ENCODE data around the gene TMEM107.

The TMEM107 gene

DNA sequence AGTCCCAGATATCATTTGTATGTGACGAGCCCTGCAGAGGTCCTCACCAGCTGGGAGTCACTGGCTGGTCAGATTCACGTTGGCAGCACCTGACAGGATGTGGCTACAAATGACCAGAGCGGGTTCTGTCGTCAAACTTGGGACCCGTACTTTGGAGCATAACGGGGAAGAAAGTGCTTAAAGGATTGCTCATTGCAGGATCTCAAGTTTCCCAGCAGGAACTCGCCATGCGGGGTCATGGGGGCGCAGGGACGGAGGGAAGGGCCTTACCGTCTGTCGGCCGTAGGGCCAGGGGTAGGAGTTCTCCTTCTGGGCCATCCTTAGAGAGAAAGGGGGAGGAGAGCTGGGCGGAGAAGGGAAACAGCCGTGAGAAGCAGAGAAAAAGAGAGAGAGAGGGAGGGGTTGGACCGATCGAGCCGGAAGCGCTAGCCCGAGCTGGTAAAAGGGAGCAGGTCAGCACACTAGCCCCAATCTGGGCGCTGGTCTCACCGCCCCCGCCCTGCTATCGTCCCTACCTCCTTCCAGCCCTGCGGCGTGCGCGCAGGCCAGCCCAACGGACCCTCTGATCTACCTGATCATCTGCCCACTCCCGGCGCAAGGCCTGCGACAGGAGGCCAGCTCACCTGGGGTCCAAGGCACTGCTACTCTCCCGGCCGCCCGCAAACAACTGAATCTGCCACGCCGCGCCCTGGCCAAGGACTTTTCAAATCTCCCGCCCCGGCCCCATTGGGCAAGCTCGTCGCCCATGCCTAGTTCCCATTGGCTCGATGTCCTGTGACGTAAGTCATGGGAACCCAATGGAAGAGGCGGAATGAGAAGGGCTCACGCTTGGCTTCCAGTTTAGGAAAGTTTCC lies 34.0 kb upstream of the TMEM107 start, which contains the start of gene AURKB:
Gene AURKB, minus strand, starts transcription at position 669 of the 854 bp plus-strand sequence. Its CDS starts 351 bp downstream, at position 318.
- H2AFZ ChIP-seq (ENCODE audit: low read depth, low read length), result peak within 1 kb of the TSS; percentile 85
- peaks cover 27% of the 10 kb centered on the region for H3K36me3 ChIP-seq (ENCODE audit: insufficient read depth, low read length)
- peak within 1 kb of the TSS; percentile 69 for H3K4me3 ChIP-seq (ENCODE audit: low read length)
- H3K4me1 ChIP-seq (ENCODE audit: insufficient read depth, low read length), result peaks cover 15% of the 10 kb centered on the region
- no peaks in the 10 kb centered on the region for H3K9me3 ChIP-seq (ENCODE audit: low read length)
- H3K27me3 ChIP-seq (ENCODE audit: insufficient read depth, low read length), result no peaks in the 10 kb centered on the region

DNA sequence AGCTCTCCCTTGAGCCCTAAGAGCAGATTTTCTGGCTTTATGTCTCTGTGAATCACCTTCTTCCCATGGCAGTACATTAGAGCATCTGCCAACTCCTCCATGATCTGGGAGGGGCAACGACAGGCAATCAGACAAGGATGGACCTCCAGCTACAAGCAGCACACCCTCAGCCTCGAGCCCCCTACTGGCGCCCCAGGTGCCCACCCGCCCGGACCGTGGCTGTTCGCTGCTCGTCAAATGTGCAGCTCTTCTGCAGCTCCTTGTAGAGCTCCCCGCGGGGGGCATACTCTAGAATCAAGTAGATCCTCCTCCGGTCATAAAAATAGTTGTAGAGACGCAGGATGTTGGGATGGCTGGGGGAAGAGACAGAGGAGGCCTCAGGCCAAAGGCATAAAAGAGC lies 30.4 kb upstream of the TMEM107 start:
- Histone ChIP-seq H3K36me3 (ENCODE audit: insufficient read depth, low read length) (peaks cover 40% of the 10 kb centered on the region), H2AFZ (ENCODE audit: low read depth, low read length) (no peak overlapping the region), H3K4me3 (ENCODE audit: low read length) (no peak overlapping the region), H3K27me3 (ENCODE audit: insufficient read depth, low read length) (no peaks in the 10 kb centered on the region), H3K4me1 (ENCODE audit: insufficient read depth, low read length) (peaks cover 15% of the 10 kb centered on the region), H3K9me3 (ENCODE audit: low read length) (no peaks in the 10 kb centered on the region)

DNA sequence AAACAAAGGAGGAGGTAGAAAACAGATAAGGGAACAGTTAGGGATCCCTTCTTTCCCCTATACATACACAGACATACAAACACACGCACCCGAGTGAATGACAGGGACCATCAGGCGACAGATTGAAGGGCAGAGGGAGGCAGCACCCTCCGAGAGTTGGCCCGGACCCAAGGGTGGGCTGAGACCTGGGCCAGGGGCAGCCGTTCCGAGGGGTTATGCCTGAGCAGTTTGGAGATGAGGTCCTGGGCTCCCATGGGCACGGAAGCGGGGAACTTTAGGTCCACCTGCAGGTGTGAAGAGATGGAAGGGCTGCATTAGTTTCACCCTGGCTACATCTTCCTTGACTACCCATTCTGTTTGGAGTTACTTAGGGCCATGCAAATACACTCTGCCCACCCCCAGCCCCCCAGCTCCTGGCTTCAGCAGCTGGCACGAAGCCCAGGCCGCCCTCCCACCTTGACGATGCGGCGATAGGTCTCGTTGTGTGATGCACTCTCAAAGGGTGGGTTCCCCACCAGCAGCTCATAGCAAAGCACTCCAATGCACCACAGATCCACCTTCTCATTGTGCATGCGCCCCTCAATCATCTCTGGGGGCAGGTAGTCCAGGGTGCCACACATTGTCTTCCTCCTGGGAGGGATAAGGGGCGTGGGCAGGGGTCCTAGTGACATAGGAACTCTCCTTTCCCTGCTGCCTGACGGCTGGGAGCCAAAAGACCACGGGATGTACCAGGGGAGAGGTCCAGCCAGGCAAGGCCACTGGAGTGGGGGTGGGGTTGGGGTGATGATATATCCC lies 28.8 kb upstream of the TMEM107 start:
- Histone ChIP-seq H3K36me3 (ENCODE audit: insufficient read depth, low read length) (peaks cover 43% of the 10 kb centered on the region), H3K9me3 (ENCODE audit: low read length) (no peaks in the 10 kb centered on the region), H3K4me1 (ENCODE audit: insufficient read depth, low read length) (peaks cover 12% of the 10 kb centered on the region), H3K4me3 (ENCODE audit: low read length) (no peak overlapping the region), H3K27me3 (ENCODE audit: insufficient read depth, low read length) (no peaks in the 10 kb centered on the region), H2AFZ (ENCODE audit: low read depth, low read length) (no peak overlapping the region)

DNA sequence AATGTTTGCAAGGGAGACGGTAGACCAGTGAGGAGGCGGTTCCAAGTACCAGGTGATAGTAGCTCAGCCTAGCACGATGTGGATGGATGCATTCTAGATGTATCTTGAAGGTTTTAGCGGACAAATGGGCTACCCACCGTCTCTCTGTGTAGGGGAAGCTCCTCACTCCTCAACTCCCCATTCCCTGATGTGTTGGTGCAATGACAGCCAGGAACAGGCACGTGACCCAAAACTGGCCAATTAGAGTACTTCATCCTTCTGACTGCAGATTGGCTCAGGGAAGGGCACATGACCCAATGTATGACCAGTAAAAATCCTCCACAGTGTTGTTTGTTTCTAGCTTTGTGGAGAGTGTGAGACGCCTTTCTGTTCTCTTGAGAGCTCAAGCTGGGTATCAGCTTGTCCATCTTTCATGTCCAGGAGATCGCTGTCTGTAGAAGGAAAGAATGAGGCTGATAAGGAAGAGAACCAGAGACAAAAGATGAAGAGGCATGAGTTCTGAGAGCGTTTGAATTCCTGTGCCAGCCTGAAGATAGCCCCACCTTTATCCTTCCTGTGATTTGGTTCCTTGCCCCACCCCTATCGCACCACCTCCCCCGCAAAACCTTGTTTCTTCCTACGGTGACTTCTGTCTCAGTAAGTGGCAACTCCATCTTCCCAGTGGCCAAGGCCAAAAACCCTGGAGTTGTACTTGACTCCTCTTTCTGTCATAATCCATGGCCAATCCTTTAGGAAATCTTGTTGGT lies 16.1 kb upstream of the TMEM107 start:
- H3K4me3 ChIP-seq (ENCODE audit: low read length), result peak overlapping the region; percentile 45

DNA sequence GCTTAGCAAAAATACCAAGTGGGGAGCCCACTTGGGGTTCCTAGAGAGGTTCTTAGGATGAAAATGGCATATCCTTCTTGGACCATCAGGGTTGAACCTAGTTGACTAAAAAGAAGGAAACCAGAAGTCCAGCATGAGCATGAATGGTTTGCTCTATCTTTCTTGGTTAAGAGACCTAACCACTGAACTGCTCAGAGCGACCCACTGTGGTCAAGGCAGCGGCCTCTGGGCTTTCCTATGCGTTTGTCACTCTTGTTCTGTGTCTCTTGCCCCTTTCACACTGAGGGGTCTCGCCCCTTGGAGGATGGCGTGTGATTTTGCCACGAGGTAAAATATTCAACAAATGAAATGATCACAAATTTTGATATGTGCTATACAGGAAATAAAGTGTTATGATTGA lies 14.3 kb upstream of the TMEM107 start:
- H3K4me1 ChIP-seq (ENCODE audit: insufficient read depth, low read length), result peaks cover 22% of the 10 kb centered on the region
- peak overlapping the region; percentile 68 for H3K4me3 ChIP-seq (ENCODE audit: low read length)
- no peaks in the 10 kb centered on the region for H3K36me3 ChIP-seq (ENCODE audit: insufficient read depth, low read length)
- no peaks in the 10 kb centered on the region for H3K27me3 ChIP-seq (ENCODE audit: insufficient read depth, low read length)
- H3K9me3 ChIP-seq (ENCODE audit: low read length), result no peaks in the 10 kb centered on the region
- peak overlapping the region; percentile 69 for H2AFZ ChIP-seq (ENCODE audit: low read depth, low read length)

More for the DNA sequence above, 16.1 kb upstream of the TMEM107 start:
- Histone ChIP-seq H2AFZ (ENCODE audit: low read depth, low read length) (no peak overlapping the region), H3K4me1 (ENCODE audit: insufficient read depth, low read length) (peaks cover 20% of the 10 kb centered on the region), H3K36me3 (ENCODE audit: insufficient read depth, low read length) (no peaks in the 10 kb centered on the region), H3K9me3 (ENCODE audit: low read length) (no peaks in the 10 kb centered on the region), H3K27me3 (ENCODE audit: insufficient read depth, low read length) (no peaks in the 10 kb centered on the region)

DNA sequence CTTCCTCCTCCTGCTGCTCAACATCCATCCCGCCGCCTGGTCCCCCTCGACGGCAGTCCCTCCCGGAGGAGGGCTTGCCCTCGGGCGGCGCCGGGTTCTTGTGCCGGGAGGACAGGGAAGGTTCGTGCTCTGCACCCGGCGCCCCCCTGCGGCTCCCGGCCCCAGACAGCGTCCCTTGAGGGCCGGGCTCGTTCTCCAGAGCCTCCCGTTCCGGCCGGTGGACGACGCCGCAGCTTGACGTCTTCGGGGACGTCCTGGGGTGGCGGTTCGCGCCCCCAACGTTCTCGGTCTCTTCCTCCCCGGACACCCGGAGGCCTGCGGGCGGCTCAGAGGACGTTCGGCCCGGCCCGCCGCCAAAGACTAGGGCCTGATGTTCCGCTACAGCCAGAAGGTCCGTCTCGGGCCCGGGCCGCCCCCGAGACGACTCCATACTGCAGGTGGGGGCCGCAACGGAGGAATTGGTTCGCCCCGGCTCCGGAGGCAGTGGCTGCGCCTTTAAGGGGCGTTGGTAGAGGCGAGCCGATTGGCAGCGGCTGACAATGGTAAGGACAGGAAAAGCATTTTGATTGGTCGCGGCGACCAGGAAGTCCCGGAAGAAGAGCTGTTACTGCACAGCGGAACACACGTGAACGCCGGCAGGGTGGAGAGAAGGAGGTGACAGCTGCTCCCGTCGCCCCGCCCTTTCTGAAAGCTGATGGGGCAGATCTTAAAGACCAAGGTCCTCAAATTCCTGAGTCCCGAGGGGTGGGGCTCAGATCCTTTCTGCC lies 13.7 kb upstream of the TMEM107 start, which contains the start of gene BORCS6:
Gene BORCS6, minus strand, starts transcription at position 470 of the 767 bp plus-strand sequence. Its CDS starts 40 bp downstream, at position 430.
- Histone ChIP-seq H3K9me3 (ENCODE audit: low read length) (no peaks in the 10 kb centered on the region), H3K4me1 (ENCODE audit: insufficient read depth, low read length) (peaks cover 22% of the 10 kb centered on the region), H2AFZ (ENCODE audit: low read depth, low read length) (peak within 1 kb of the TSS; percentile 69), H3K36me3 (ENCODE audit: insufficient read depth, low read length) (no peaks in the 10 kb centered on the region), H3K27me3 (ENCODE audit: insufficient read depth, low read length) (no peaks in the 10 kb centered on the region), H3K4me3 (ENCODE audit: low read length) (peak within 1 kb of the TSS; percentile 68)

DNA sequence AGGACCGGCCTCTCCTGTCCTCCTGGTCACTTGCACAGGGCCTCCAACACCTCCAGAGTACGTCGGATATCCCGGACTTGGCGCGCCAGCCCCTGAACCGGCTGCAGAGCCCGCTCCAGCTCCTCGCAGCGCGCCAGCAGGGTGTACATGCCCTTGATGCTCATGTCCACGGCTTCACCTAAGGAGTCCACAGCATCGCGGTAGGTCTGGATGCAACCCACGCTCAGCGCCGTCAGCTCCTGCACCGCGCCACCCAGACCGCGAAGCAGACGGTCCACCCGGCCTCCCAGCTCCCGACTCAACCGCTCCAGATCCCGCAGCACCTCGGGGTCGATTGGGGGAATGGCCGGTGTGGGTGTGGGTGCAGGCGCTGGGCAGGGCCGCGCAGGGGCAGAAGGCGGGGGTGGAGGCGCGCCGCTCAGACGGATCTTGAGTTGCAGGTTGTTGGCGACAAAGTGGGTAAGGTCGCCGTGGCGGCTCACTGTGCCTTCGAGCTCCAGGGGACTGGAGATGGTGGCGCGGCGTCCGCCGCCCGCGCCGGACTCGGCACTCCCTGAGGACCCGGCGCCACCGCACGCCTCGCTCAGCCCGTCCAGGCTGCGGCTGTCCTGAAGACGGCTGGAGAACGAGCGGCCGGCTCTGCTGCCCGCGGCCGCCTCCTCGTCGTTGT lies 13.0 kb upstream of the TMEM107 start:
- peak overlapping the region; percentile 68 for H3K4me3 ChIP-seq (ENCODE audit: low read length)
- peak overlapping the region; percentile 69 for H2AFZ ChIP-seq (ENCODE audit: low read depth, low read length)
- peaks cover 22% of the 10 kb centered on the region for H3K4me1 ChIP-seq (ENCODE audit: insufficient read depth, low read length)
- no peaks in the 10 kb centered on the region for H3K9me3 ChIP-seq (ENCODE audit: low read length)
- H3K27me3 ChIP-seq (ENCODE audit: insufficient read depth, low read length), result no peaks in the 10 kb centered on the region
- no peaks in the 10 kb centered on the region for H3K36me3 ChIP-seq (ENCODE audit: insufficient read depth, low read length)

DNA sequence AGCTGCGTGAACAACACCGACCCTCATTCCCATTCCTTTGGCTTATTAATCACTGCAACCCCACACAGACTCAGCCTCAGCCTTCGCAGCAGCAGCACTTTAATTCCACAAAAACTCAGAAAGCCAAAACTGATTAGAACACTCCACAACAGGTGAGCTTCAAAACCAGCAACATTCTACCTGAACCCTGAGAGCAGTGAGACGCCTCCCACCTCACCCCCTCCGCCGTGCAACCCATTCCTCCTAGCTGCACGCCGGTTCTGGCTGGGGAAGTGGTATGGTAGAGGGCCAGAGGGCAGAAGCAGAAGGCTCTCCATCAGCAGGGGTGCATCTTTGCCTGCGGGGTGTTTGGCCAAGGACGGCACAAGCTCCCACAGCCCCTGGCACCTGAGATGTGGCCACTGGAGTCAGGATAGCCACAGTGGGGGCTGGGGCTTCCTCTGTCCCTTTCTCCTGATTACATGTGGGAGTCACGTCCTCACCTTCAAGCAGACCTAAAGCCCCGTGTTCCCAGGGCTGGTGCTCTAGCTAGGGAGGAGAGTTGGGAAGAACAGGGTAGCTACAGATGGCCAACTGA lies 12.2 kb upstream of the TMEM107 start:
- Histone ChIP-seq H3K36me3 (ENCODE audit: insufficient read depth, low read length) (no peaks in the 10 kb centered on the region), H3K4me3 (ENCODE audit: low read length) (peak overlapping the region; percentile 68), H3K27me3 (ENCODE audit: insufficient read depth, low read length) (no peaks in the 10 kb centered on the region), H3K4me1 (ENCODE audit: insufficient read depth, low read length) (peaks cover 22% of the 10 kb centered on the region), H2AFZ (ENCODE audit: low read depth, low read length) (no peak overlapping the region), H3K9me3 (ENCODE audit: low read length) (no peaks in the 10 kb centered on the region)

DNA sequence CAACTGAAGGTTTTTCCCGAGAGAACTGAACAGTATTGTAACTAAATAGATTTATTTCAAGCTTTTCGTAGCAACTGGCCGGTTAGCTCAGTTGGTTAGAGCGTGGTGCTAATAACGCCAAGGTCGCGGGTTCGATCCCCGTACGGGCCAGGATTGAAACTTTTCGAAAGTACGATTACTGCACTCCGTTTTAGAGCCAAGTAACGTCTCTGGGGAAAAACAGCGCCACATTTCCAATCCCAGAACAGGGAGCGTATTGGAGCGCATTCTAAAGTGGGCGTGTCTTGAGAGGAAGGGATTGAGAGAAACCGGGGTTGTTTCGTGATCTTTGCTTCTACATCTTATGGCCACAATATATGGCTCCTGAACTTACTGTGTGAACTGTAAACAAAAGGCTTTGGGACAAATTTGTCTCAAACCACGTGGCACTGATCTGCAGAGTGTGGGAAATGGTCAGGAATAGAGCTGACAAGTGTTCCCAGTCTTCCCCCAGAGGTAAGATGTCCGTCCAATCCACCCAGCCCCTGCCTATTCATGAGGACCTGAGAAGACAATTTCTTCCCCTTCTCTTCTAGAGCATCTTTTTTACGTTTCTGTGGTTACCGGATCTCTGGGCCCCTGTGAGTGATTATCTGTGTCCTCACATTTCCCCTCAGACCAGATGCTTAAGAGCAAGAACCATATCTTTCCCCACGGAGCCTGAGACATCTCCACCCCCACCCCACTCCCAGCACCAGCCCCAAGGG lies 11.5 kb upstream of the TMEM107 start:
- Histone ChIP-seq H3K36me3 (ENCODE audit: insufficient read depth, low read length) (no peaks in the 10 kb centered on the region), H3K9me3 (ENCODE audit: low read length) (no peaks in the 10 kb centered on the region), H3K27me3 (ENCODE audit: insufficient read depth, low read length) (no peaks in the 10 kb centered on the region), H3K4me3 (ENCODE audit: low read length) (peak overlapping the region; percentile 68), H2AFZ (ENCODE audit: low read depth, low read length) (no peak overlapping the region), H3K4me1 (ENCODE audit: insufficient read depth, low read length) (peaks cover 22% of the 10 kb centered on the region)

DNA sequence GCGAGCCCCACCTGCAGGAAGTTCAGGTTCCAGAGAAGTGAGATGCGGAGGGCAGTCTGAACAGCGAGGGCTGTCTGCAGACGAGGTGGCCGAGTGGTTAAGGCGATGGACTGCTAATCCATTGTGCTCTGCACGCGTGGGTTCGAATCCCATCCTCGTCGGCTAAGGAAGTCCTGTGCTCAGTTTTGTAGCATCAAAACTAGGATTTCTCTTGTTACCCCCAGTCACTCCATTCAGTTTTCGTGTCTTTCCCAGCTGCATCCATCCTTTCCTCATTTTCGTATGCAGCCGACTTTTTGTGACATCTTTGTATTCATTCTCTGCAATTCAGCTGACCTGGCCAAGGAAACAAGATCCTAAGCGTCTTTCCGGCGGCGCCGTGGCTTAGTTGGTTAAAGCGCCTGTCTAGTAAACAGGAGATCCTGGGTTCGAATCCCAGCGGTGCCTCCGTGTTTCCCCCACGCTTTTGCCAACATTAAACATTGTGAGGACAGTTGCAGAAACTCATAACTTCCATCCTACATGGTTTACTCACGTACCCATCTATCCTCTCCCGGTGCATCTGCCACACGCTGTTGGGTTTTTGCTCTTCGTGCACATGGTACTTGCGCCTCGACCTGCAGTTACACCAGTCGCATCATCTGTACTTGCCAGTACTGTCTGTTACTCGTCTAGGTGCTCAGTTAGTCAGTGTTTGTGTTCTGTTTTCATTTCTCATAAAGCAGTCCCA lies 10.8 kb upstream of the TMEM107 start:
- H3K27me3 ChIP-seq (ENCODE audit: insufficient read depth, low read length), result no peaks in the 10 kb centered on the region
- H3K9me3 ChIP-seq (ENCODE audit: low read length), result no peaks in the 10 kb centered on the region
- peak overlapping the region; percentile 65 for H3K4me3 ChIP-seq (ENCODE audit: low read length)
- H3K4me1 ChIP-seq (ENCODE audit: insufficient read depth, low read length), result peaks cover 17% of the 10 kb centered on the region
- H3K36me3 ChIP-seq (ENCODE audit: insufficient read depth, low read length), result no peaks in the 10 kb centered on the region
- H2AFZ ChIP-seq (ENCODE audit: low read depth, low read length), result peak overlapping the region; percentile 56

DNA sequence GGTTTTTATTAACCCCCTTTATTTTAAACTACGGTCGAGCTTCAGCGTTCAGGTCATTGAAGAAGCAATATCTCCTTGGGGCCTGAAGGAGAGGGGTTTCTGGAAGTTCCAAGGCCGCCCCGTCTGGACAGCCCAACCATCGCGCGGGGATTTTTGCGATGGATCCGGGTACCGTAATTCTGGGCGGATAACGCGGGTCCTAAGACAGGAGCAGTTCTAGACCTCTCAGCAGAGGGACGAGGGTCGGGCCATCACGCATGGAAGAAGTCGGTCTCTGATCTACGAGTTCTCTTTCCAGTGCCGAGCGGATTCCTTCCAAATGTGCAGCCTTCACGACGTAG lies 10.2 kb upstream of the TMEM107 start:
- Histone ChIP-seq H3K27me3 (ENCODE audit: insufficient read depth, low read length) (no peaks in the 10 kb centered on the region), H3K4me1 (ENCODE audit: insufficient read depth, low read length) (peaks cover 17% of the 10 kb centered on the region), H3K9me3 (ENCODE audit: low read length) (no peaks in the 10 kb centered on the region), H2AFZ (ENCODE audit: low read depth, low read length) (peak overlapping the region; percentile 56), H3K36me3 (ENCODE audit: insufficient read depth, low read length) (no peaks in the 10 kb centered on the region), H3K4me3 (ENCODE audit: low read length) (peak overlapping the region; percentile 65)

All from neuron (in vitro differentiated cells).